Dendritic cell treated with granulocyte-macrophage colony-stimulating factor and Interleukin-4, amounts not matched to agents 40 ng/mL and 50 ng/mL, for 4 days (primary cell): ENCODE measurements around the gene LRRC8B.
A peak's percentile ranks its signal among the peaks of the same experiment; 100 is the strongest.
"Not testable (repeated sequence)": the region's sequence is repeated elsewhere in the genome, so short reads cannot be mapped to it uniquely, and the experiment has no call there.

ENCODE experiments used
- H3K27ac Mint-ChIP-seq: one replicate; pipeline ENCODE4 v1.8.0; 2022; ENCODE audit warnings: mild to moderate bottlenecking, mixed read lengths
- H3K27me3 Mint-ChIP-seq: one replicate; pipeline ENCODE4 v1.8.0; 2022; ENCODE audit warnings: mild to moderate bottlenecking, mixed read lengths
- H3K36me3 Mint-ChIP-seq: one replicate; pipeline ENCODE4 v1.8.0; 2022; ENCODE audit warnings: low read depth, mixed read lengths
- H3K4me1 Mint-ChIP-seq: one replicate; pipeline ENCODE4 v1.8.0; 2022; ENCODE audit warnings: low read depth, mixed read lengths
- H3K4me3 Mint-ChIP-seq: one replicate; pipeline ENCODE4 v1.8.0; 2022; ENCODE audit warnings: mild to moderate bottlenecking, moderate library complexity, mixed read lengths
- H3K9me3 Mint-ChIP-seq: one replicate; pipeline ENCODE4 v1.8.0; 2022; ENCODE audit warnings: mixed read lengths
- intact Hi-C: fragments of 100-400 bp; cut with micrococcal nuclease; formaldehyde crosslinking; loops from one replicate; pipeline ENCODE4 v1.15.0; 2022

Gene LRRC8B

GRCh38 chr1:89531480-89532139 lies 7.0 kb downstream of the LRRC8B start:
- Mint-ChIP-seq H3K27ac (peak overlapping the region; percentile 55), H3K4me3 (no peak overlapping the region), H3K36me3 (peaks cover 22% of the 10 kb centered on the region), H3K27me3 (no peaks in the 10 kb centered on the region), H3K9me3 (no peaks in the 10 kb centered on the region), H3K4me1 (peaks cover 36% of the 10 kb centered on the region)
- intact Hi-C loops: loop anchor here (5.0 kb wide), 1 partner anchor 61 kb away; no protein-coding TSS in a partner anchor

GRCh38 chr1:89532228-89532627 lies 7.6 kb downstream of the LRRC8B start:
- Mint-ChIP-seq H3K4me1 (peaks cover 40% of the 10 kb centered on the region), H3K9me3 (no peaks in the 10 kb centered on the region), H3K36me3 (peaks cover 22% of the 10 kb centered on the region), H3K27ac (peak overlapping the region; percentile 55), H3K4me3 (no peak overlapping the region), H3K27me3 (no peaks in the 10 kb centered on the region)
- intact Hi-C loops: loop anchor here (5.0 kb wide), 1 partner anchor 60 kb away; no protein-coding TSS in a partner anchor

- peaks cover 22% of the 10 kb centered on the region for H3K36me3 Mint-ChIP-seq
- no peaks in the 10 kb centered on the region for H3K9me3 Mint-ChIP-seq
- H3K4me1 Mint-ChIP-seq: peaks cover 45% of the 10 kb centered on the region
- no peaks in the 10 kb centered on the region for H3K27me3 Mint-ChIP-seq
- no peak overlapping the region for H3K4me3 Mint-ChIP-seq
- intact Hi-C loops: loop anchor here (5.0 kb wide), 1 partner anchor 59 kb away; no protein-coding TSS in a partner anchor
- peak overlapping the region; percentile 55 for H3K27ac Mint-ChIP-seq
Observed at GRCh38 chr1:89532866-89533265, 8.2 kb downstream of the LRRC8B start.

- Mint-ChIP-seq H3K36me3 (peaks cover 13% of the 10 kb centered on the region), H3K27ac (no peak overlapping the region), H3K4me1 (peaks cover 60% of the 10 kb centered on the region), H3K9me3 (no peaks in the 10 kb centered on the region), H3K27me3 (no peaks in the 10 kb centered on the region), H3K4me3 (no peak overlapping the region)
- intact Hi-C loops: no loop called here
Observed at GRCh38 chr1:89535537-89535936, 10.9 kb downstream of the LRRC8B start.

- no peaks in the 10 kb centered on the region for H3K27me3 Mint-ChIP-seq
- no peaks in the 10 kb centered on the region for H3K9me3 Mint-ChIP-seq
- H3K4me3 Mint-ChIP-seq: no peak overlapping the region
- H3K4me1 Mint-ChIP-seq: peaks cover 57% of the 10 kb centered on the region
- H3K36me3 Mint-ChIP-seq: peaks cover 13% of the 10 kb centered on the region
- intact Hi-C loops: no loop called here
- no peak overlapping the region for H3K27ac Mint-ChIP-seq
Observed at GRCh38 chr1:89536555-89537341, 12.1 kb downstream of the LRRC8B start.

GRCh38 chr1:89538361-89538760 lies 13.7 kb downstream of the LRRC8B start:
- Mint-ChIP-seq H3K4me1 (peaks cover 40% of the 10 kb centered on the region), H3K27me3 (no peaks in the 10 kb centered on the region), H3K4me3 (no peak overlapping the region), H3K27ac (peak overlapping the region; percentile 53), H3K36me3 (peaks cover 6% of the 10 kb centered on the region), H3K9me3 (no peaks in the 10 kb centered on the region)
- intact Hi-C loops: no loop called here

- Mint-ChIP-seq H3K36me3 (peaks cover 6% of the 10 kb centered on the region), H3K27ac (peak overlapping the region; percentile 53), H3K4me3 (no peak overlapping the region), H3K27me3 (no peaks in the 10 kb centered on the region), H3K9me3 (no peaks in the 10 kb centered on the region), H3K4me1 (peaks cover 38% of the 10 kb centered on the region)
- intact Hi-C loops: no loop called here
Observed at GRCh38 chr1:89539128-89539527, 14.5 kb downstream of the LRRC8B start.

GRCh38 chr1:89540406-89540970 lies 15.9 kb downstream of the LRRC8B start:
- H3K27ac Mint-ChIP-seq: peak overlapping the region; percentile 74
- peaks cover 4% of the 10 kb centered on the region for H3K36me3 Mint-ChIP-seq
- intact Hi-C loops: loop anchor here (5.0 kb wide), 1 partner anchor 37 kb away; no protein-coding TSS in a partner anchor
- no peak overlapping the region for H3K4me3 Mint-ChIP-seq
- no peaks in the 10 kb centered on the region for H3K27me3 Mint-ChIP-seq
- no peaks in the 10 kb centered on the region for H3K9me3 Mint-ChIP-seq
- peaks cover 49% of the 10 kb centered on the region for H3K4me1 Mint-ChIP-seq

GRCh38 chr1:89542345-89542744 lies 17.7 kb downstream of the LRRC8B start:
- peaks cover 55% of the 10 kb centered on the region for H3K4me1 Mint-ChIP-seq
- H3K36me3 Mint-ChIP-seq: peaks cover 7% of the 10 kb centered on the region
- H3K9me3 Mint-ChIP-seq: no peaks in the 10 kb centered on the region
- no peaks in the 10 kb centered on the region for H3K27me3 Mint-ChIP-seq
- no peak overlapping the region for H3K4me3 Mint-ChIP-seq
- intact Hi-C loops: loop anchor here (5.0 kb wide), 1 partner anchor 35 kb away; no protein-coding TSS in a partner anchor
- no peak overlapping the region for H3K27ac Mint-ChIP-seq

- intact Hi-C loops: loop anchor here (5.0 kb wide), 1 partner anchor 34 kb away; no protein-coding TSS in a partner anchor
- not testable (repeated sequence) for H3K27ac Mint-ChIP-seq, H3K36me3 Mint-ChIP-seq, H3K4me3 Mint-ChIP-seq, H3K9me3 Mint-ChIP-seq, H3K27me3 Mint-ChIP-seq
- peaks cover 48% of the 10 kb centered on the region for H3K4me1 Mint-ChIP-seq
Observed at GRCh38 chr1:89543632-89544031, 19.0 kb downstream of the LRRC8B start.

- Mint-ChIP-seq H3K27ac (peak overlapping the region; percentile 60), H3K36me3 (peaks cover 15% of the 10 kb centered on the region), H3K9me3 (no peaks in the 10 kb centered on the region), H3K27me3 (no peaks in the 10 kb centered on the region), H3K4me3 (no peak overlapping the region), H3K4me1 (peaks cover 50% of the 10 kb centered on the region)
- intact Hi-C loops: no loop called here
Observed at GRCh38 chr1:89545264-89546038, 20.8 kb downstream of the LRRC8B start.

GRCh38 chr1:89546082-89546889 lies 21.7 kb downstream of the LRRC8B start:
- no peak overlapping the region for H3K4me3 Mint-ChIP-seq
- H3K4me1 Mint-ChIP-seq: peaks cover 49% of the 10 kb centered on the region
- H3K27ac Mint-ChIP-seq: peak overlapping the region; percentile 60
- intact Hi-C loops: no loop called here
- no peaks in the 10 kb centered on the region for H3K9me3 Mint-ChIP-seq
- peaks cover 23% of the 10 kb centered on the region for H3K36me3 Mint-ChIP-seq
- H3K27me3 Mint-ChIP-seq: no peaks in the 10 kb centered on the region
